ENCODE measurements around the gene TMEM131. TPM values are rescaled to one million over a fixed set of nuclear protein-coding genes. Genes with fewer than 3 reads are reported as not detected.

TMEM131 gene
- total RNA-seq, 2 experiments from 2014 or later, result 25.8 to 32.5 TPM

DNA sequence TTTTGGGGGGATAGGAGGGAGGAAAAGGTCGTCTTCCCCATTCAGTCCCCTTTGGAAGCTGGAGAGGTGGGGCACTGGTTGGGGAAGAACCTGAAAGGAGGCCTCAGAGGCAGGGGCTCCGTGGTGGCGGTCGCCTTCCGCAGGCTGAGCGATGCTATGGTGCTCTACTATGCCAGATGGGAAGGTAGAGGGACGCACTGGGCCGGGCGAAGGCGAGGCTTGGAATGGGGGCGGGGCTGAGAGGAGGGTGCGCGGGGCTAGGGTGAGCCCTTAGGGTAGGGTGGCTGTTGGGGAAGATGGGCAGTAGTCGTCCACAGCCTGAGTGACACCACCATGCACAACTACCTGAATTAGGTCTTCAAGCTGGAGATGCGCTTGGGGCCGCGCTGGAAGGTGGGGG, 271.2 kb downstream of the TMEM131 start:
- CTCF ChIA-PET, result interaction anchor here (1.5 to 4.9 kb wide), 2 partner anchors 13 to 15 kb away, joined by 3 to 42 read pairs; partner anchors contain the start of gene ZAP70
- H3K4me1 Mint-ChIP-seq, result peaks cover 66% of the 10 kb centered on the region
- DNase-seq (no peak), ATAC-seq (no peak)
- H3K27ac Mint-ChIP-seq, result no peak overlapping the region
- peaks cover 82% of the 10 kb centered on the region for H3K36me3 Mint-ChIP-seq (ENCODE audit: low read depth)
- peaks cover 2% of the 10 kb centered on the region for H3K9me3 Mint-ChIP-seq (ENCODE audit: low read depth)
- H3K4me3 Mint-ChIP-seq, result no peak overlapping the region
- POLR2A ChIA-PET, result no interaction called here
- intact Hi-C loops (cut with DNase I, micrococcal nuclease), result no loop called here
- H3K27me3 Mint-ChIP-seq, result no peaks in the 10 kb centered on the region

GRCh38 chr2:97724073-97724410, 271.7 kb downstream of the TMEM131 start:
- DNase-seq, result no peak
- intact Hi-C loops (cut with DNase I, micrococcal nuclease), result no loop called here
- Mint-ChIP-seq H3K36me3 (ENCODE audit: low read depth) (peaks cover 81% of the 10 kb centered on the region), H3K9me3 (ENCODE audit: low read depth) (peaks cover 2% of the 10 kb centered on the region), H3K27me3 (no peaks in the 10 kb centered on the region), H3K4me3 (no peak overlapping the region), H3K4me1 (peaks cover 70% of the 10 kb centered on the region), H3K27ac (no peak overlapping the region)
- ChIA-PET CTCF (interaction anchor here (4.9 kb wide), 1 partner anchor 12 kb away, joined by 42 read pairs; the partner anchor contains the start of gene ZAP70), POLR2A (no interaction called here)
- no peak for ATAC-seq

DNA sequence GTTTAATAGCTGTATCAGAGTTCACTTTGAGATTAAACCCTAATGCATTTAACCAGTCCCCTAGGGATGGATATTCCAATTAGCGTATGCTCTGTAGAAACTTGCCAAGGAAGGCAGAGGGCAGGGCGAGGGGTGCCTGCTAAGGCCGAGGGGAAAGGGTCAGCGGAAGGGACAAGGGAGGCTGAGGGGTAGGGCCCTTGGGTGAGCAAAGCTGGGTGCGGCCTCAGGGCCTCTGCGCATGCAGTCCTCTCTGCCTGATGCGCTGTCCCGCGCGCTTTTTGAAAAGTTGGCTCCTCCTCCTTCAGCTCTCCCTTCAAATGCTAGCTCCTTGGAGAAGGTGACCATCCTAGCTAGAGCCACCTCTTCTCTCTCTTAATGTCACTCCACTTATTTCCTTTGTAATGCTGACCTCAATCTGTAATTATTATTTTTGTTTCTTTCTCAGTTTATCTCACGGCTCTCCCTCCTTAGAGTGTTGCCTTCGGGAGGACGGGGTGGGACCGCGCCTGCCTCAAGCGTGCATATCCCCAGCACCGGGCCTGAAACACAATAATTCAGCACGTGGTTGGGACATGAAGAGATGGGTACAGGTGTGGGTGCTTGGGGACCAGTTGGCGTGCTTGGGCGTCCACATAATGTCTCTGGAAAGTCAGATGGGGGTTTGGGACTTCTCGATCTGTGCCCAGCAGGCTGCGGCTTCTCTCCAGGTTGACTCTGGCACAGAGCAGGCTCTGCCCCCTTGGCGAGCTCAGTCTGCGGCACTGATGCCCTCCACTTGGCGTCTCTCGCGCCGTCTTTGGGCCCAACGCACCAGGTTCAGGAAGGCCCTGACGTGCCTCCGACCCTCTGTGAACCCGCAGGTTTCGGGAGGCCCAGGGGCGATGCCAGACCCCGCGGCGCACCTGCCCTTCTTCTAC, 272.3 kb downstream of the TMEM131 start:
- Mint-ChIP-seq H3K27me3 (no peaks in the 10 kb centered on the region), H3K36me3 (ENCODE audit: low read depth) (peaks cover 81% of the 10 kb centered on the region), H3K4me3 (no peak overlapping the region), H3K4me1 (peaks cover 70% of the 10 kb centered on the region), H3K9me3 (ENCODE audit: low read depth) (peaks cover 2% of the 10 kb centered on the region), H3K27ac (peak overlapping the region; percentile 59)
- intact Hi-C loops (cut with DNase I, micrococcal nuclease), result no loop called here
- CTCF ChIA-PET, result interaction anchor here (1.1 to 4.9 kb wide), 2 partner anchors 11 to 17 kb away, joined by 6 to 42 read pairs; partner anchors contain the start of gene ZAP70
- POLR2A ChIA-PET, result no interaction called here
- ATAC-seq (no peak), DNase-seq (no peak)

DNA sequence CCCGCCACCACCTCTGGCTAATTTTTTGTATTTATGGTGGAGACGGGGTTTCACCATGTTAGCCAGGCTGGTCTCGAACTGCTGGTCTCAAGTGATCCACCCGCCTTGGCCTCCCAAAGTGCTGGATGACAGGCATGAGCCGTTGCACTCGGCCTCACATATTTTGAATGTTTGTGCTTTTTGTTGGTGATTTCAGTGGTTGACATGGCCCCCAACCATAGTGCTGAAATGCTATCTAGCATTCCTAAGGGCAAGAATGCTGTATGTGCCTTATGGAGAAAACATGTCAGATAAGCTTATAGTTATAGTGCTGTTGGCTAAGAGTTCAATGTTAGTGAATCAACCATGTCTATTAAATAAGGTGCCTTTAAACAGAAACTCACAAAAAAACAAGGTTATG, 273.5 kb downstream of the TMEM131 start:
- Mint-ChIP-seq H3K9me3 (ENCODE audit: low read depth) (no peaks in the 10 kb centered on the region), H3K36me3 (ENCODE audit: low read depth) (peaks cover 70% of the 10 kb centered on the region), H3K4me1 (peaks cover 67% of the 10 kb centered on the region), H3K4me3 (no peak overlapping the region), H3K27ac (no peak overlapping the region), H3K27me3 (no peaks in the 10 kb centered on the region)
- ATAC-seq, result no peak
- intact Hi-C loops (cut with DNase I, micrococcal nuclease), result no loop called here
- ChIA-PET CTCF (interaction anchor here (0.6 to 2.7 kb wide), 2 partner anchors 18 to 23 kb away, joined by 3 to 7 read pairs; no protein-coding TSS in a partner anchor), POLR2A (no interaction called here)
- DNase-seq, result no peak

DNA sequence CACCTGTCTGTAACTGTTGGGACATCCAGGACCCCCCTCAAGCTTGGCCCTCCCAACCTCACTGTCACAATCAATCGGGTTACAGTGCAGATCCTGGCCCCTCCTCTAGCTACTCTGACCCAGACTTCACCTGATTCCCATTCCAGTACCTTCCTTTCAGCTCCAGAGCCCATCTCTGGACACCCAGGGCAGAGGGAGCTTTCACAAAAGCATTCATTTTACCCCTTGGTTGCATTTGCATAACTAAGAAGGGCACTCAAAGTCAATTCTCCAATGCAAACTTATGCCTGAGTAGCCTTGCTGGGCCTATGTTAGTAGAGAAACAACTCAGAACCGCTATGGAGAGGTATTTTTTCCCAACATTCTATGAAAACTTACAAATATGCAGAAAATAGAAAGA, 275.0 kb downstream of the TMEM131 start:
- ChIA-PET CTCF (interaction anchor here (2.7 kb wide), 1 partner anchor 20 kb away, joined by 7 read pairs; no protein-coding TSS in a partner anchor), POLR2A (no interaction called here)
- peaks cover 66% of the 10 kb centered on the region for H3K36me3 Mint-ChIP-seq (ENCODE audit: low read depth)

DNA sequence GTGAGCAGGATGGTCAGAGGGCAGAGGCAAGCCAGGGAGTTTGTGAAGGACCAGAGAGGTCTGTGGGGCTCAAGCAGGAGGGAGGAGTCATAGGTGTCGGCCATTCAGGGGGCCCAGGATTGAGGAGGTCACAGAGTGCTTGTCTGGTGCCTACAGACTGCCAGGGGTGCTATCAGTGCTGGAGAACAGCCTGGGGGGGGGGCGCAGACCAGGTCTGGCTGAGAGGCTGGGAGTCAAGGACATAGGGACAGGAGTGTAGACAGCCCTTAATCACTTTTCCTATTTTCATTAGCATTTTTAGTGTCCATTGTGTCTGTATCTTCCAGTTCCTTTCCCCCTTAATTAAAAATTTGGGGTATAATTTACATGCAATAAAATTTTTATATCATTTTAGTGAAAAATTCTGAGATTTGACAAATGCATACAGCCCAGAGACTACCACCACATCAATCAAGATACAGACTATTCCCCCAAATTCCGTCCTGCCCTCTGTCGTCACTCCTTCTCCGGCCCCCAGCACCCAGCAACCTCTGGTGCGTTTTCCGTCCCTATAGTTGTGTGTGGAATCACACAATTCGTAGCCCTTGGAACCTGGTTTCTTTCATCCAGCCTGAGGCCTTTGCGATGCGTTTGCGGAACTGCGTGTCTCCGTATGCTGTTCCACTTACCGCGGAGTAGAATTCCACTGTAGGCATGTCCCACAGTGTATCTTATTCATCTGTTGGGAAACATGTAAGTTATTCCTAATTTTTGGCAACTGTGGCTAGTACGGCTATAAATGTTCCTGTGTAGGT, 276.2 kb downstream of the TMEM131 start:
- peak overlapping the region; percentile 71 for H3K4me3 Mint-ChIP-seq
- H3K4me1 Mint-ChIP-seq, result peaks cover 69% of the 10 kb centered on the region
- POLR2A ChIA-PET, result no interaction called here
- no peaks in the 10 kb centered on the region for H3K9me3 Mint-ChIP-seq (ENCODE audit: low read depth)
- peak overlapping the region; percentile 95 for H3K27ac Mint-ChIP-seq
- no peaks in the 10 kb centered on the region for H3K27me3 Mint-ChIP-seq
- H3K36me3 Mint-ChIP-seq (ENCODE audit: low read depth), result peaks cover 66% of the 10 kb centered on the region
- DNase-seq (no peak), ATAC-seq (no peak)
- CTCF ChIA-PET, result interaction anchor here (0.7 to 3.7 kb wide), 5 partner anchors 10 to 26 kb away, joined by 3 to 26 read pairs (median 8); no protein-coding TSS in a partner anchor
- intact Hi-C loops (cut with DNase I, micrococcal nuclease), result loop anchor here (2.0 to 10.0 kb wide), 3 partner anchors 25 to 1615 kb away; partner anchors contain the start of genes EIF5B (in 1 of the 2) and TXNDC9 (in 1 of the 2)

More for the DNA sequence above, 275.0 kb downstream of the TMEM131 start:
- no peak for ATAC-seq
- Mint-ChIP-seq H3K4me3 (no peak overlapping the region), H3K9me3 (ENCODE audit: low read depth) (no peaks in the 10 kb centered on the region), H3K27me3 (no peaks in the 10 kb centered on the region), H3K4me1 (peaks cover 68% of the 10 kb centered on the region), H3K27ac (peak overlapping the region; percentile 75)
- DNase-seq, result no peak
- intact Hi-C loops (cut with DNase I, micrococcal nuclease), result no loop called here

DNA sequence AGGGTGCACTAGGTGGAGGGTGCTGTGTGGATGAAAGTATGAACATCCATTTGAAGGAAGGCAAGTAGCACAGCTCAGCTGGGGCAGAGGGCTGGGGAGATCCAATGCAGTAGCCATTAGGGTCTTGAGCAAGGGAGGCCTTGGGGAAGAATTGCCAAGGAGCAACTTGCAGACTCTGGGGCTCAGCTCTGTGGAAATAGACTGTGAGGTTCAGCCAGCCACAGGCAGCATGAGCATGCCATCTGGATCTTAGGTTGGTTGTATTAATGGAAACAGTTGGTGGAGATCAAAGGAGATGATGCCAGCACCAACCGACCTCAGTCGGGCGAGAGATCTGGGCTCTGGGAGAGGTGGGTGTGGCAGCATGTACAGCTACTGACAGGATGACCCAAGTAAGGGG, 276.8 kb downstream of the TMEM131 start:
- CTCF ChIA-PET, result interaction anchor here (0.6 to 3.7 kb wide), 9 partner anchors 8 to 129 kb away, joined by 3 to 26 read pairs (median 7); no protein-coding TSS in a partner anchor

GRCh38 chr2:97718051-97718882, 277.5 kb downstream of the TMEM131 start:
- intact Hi-C loops (cut with DNase I, micrococcal nuclease), result loop anchor here (2.0 to 10.0 kb wide), 3 partner anchors 27 to 1617 kb away; partner anchors contain the start of genes EIF5B (in 1 of the 2) and TXNDC9 (in 1 of the 2)

More for the DNA sequence above, 276.8 kb downstream of the TMEM131 start:
- Mint-ChIP-seq H3K4me1 (peaks cover 67% of the 10 kb centered on the region), H3K27me3 (no peaks in the 10 kb centered on the region), H3K36me3 (ENCODE audit: low read depth) (peaks cover 65% of the 10 kb centered on the region), H3K27ac (peak overlapping the region; percentile 95), H3K9me3 (ENCODE audit: low read depth) (no peaks in the 10 kb centered on the region), H3K4me3 (peak overlapping the region; percentile 71)
- intact Hi-C loops (cut with DNase I, micrococcal nuclease), result loop anchor here (2.0 to 10.0 kb wide), 3 partner anchors 26 to 1616 kb away; partner anchors contain the start of genes EIF5B (in 1 of the 2) and TXNDC9 (in 1 of the 2)
- DNase-seq (peak; percentile 43), ATAC-seq (peak; percentile 12)
- POLR2A ChIA-PET, result interaction anchor here (1.1 to 1.8 kb wide), 2 partner anchors 9 to 29 kb away, joined by 3 to 6 read pairs; no protein-coding TSS in a partner anchor

GRCh38 chr2:97717613-97717995, 278.1 kb downstream of the TMEM131 start:
- peak; percentile 9 for DNase-seq
- peak overlapping the region; percentile 71 for H3K4me3 Mint-ChIP-seq
- ATAC-seq, result no peak
- ChIA-PET CTCF (interaction anchor here (0.6 to 3.7 kb wide), 7 partner anchors 8 to 1437 kb away, joined by 3 to 26 read pairs (median 3); partner anchors contain the start of genes COX5B, LIPT1 and TSGA10), POLR2A (interaction anchor here (1.8 kb wide), 1 partner anchor 11 kb away, joined by 6 read pairs; no protein-coding TSS in a partner anchor)
- H3K27me3 Mint-ChIP-seq, result no peaks in the 10 kb centered on the region
- peaks cover 62% of the 10 kb centered on the region for H3K36me3 Mint-ChIP-seq (ENCODE audit: low read depth)
- H3K4me1 Mint-ChIP-seq, result peaks cover 71% of the 10 kb centered on the region
- H3K9me3 Mint-ChIP-seq (ENCODE audit: low read depth), result no peaks in the 10 kb centered on the region
- intact Hi-C loops (cut with DNase I, micrococcal nuclease), result loop anchor here (10.0 kb wide), 2 partner anchors 667 to 1617 kb away; partner anchors contain the start of genes EIF5B (in 1 of the 2) and TXNDC9 (in 1 of the 2)
- peak overlapping the region; percentile 95 for H3K27ac Mint-ChIP-seq

More at GRCh38 chr2:97718051-97718882, 277.5 kb downstream of the TMEM131 start:
- Mint-ChIP-seq H3K27ac (peak overlapping the region; percentile 95), H3K36me3 (ENCODE audit: low read depth) (peaks cover 65% of the 10 kb centered on the region), H3K4me1 (peaks cover 68% of the 10 kb centered on the region), H3K9me3 (ENCODE audit: low read depth) (no peaks in the 10 kb centered on the region), H3K4me3 (peak overlapping the region; percentile 71), H3K27me3 (no peaks in the 10 kb centered on the region)
- ChIA-PET POLR2A (interaction anchor here (1.1 to 1.8 kb wide), 2 partner anchors 10 to 30 kb away, joined by 3 to 6 read pairs; no protein-coding TSS in a partner anchor), CTCF (interaction anchor here (0.6 to 3.7 kb wide), 10 partner anchors 9 to 128 kb away, joined by 3 to 26 read pairs (median 6); partner anchors contain the start of gene COX5B)
- peak; percentile 86 for DNase-seq
- peak; percentile 77 for ATAC-seq
